Upper lobe of right lung (tissue), 1 donor: ENCODE data around the gene XKR7. TPM values are rescaled to one million over a fixed set of nuclear protein-coding genes. Genes with fewer than 3 reads are reported as not detected.

Experiments used
- ATAC-seq: fragments of 200-7000 bp; cut with Tn5 transposase; one replicate; pipeline ENCODE4 v1.9.1; 2020; ENCODE audit warnings: mild to moderate bottlenecking, moderate library complexity
- DNase-seq: peaks from one replicate; pipeline ENCODE4 v3.0.0-alpha.2; 2020
- H3K27ac ChIP-seq: fragments of 200-600 bp; one replicate; pipeline ENCODE4 v1.8.0; 2022
- H3K27me3 ChIP-seq: fragments of 200-600 bp; one replicate; pipeline ENCODE4 v1.8.0; 2022; ENCODE audit warnings: mild to moderate bottlenecking
- H3K36me3 ChIP-seq: fragments of 200-600 bp; one replicate; pipeline ENCODE4 v1.8.0; 2022
- H3K4me1 ChIP-seq: fragments of 200-600 bp; one replicate; pipeline ENCODE4 v1.8.0; 2022
- H3K4me3 ChIP-seq: fragments of 200-600 bp; one replicate; pipeline ENCODE4 v1.8.0; 2022; ENCODE audit warnings: mild to moderate bottlenecking
- H3K9me3 ChIP-seq: fragments of 200-600 bp; one replicate; pipeline ENCODE4 v1.8.0; 2022
- intact Hi-C: fragments of 100-400 bp; cut with DNase I; formaldehyde crosslinking; loops from one replicate; pipeline ENCODE4 v1.11.0; 2022
- total RNA-seq: library from RNA; stranded (reverse); fragmentation: NEBNext Ultra II Directional; extraction: Animal tissue kit (Norgen Biotek cat#: 25700); gene quantifications from one replicate; pipeline ENCODE4 v1.2.1, GENCODE V29; 2021
- TF ChIP-seq, protein P1 (sequence below): fragments of 200-600 bp; IDR thresholded peaks from one replicate; pipeline ENCODE4 v1.8.0; 2022; ENCODE audit warnings: antibody characterized with exemption
- donor health status: DM: no; HTN: yes; CAD: no; lungs with severe emphysema.

Gene XKR7
- total RNA-seq, 1 donor from 2014 or later: 0.09 TPM

DNA sequence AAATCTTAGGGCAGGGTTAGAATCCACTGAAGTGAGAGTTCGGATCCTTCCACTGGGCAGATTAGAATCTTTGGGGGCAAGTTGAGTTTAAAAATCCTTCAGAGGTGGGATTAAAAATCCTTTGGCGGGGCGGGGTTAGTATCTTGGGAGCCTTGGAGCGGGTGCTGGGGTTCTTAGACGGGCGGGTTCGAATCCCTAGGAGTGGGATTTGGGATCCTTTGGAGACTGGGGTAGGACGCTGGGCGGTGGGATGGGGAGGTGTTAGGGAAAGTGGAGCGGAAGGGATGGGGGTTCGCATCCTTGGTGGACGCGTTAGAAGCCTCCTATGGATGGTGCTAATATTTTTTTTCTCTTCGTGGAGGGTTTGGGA lies 83.8 kb downstream of the XKR7 start:
- Histone ChIP-seq H3K36me3 (no peaks in the 10 kb centered on the region), H3K9me3 (no peaks in the 10 kb centered on the region), H3K4me3 (peak overlapping the region; percentile 46), H3K27me3 (peaks cover 47% of the 10 kb centered on the region), H3K4me1 (peaks cover 10% of the 10 kb centered on the region), H3K27ac (peak overlapping the region; percentile 47)
- ATAC-seq (no peak), DNase-seq (no peak)
- intact Hi-C loops: no loop called here
- TF ChIP-seq, protein P1, sequence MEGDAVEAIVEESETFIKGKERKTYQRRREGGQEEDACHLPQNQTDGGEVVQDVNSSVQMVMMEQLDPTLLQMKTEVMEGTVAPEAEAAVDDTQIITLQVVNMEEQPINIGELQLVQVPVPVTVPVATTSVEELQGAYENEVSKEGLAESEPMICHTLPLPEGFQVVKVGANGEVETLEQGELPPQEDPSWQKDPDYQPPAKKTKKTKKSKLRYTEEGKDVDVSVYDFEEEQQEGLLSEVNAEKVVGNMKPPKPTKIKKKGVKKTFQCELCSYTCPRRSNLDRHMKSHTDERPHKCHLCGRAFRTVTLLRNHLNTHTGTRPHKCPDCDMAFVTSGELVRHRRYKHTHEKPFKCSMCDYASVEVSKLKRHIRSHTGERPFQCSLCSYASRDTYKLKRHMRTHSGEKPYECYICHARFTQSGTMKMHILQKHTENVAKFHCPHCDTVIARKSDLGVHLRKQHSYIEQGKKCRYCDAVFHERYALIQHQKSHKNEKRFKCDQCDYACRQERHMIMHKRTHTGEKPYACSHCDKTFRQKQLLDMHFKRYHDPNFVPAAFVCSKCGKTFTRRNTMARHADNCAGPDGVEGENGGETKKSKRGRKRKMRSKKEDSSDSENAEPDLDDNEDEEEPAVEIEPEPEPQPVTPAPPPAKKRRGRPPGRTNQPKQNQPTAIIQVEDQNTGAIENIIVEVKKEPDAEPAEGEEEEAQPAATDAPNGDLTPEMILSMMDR: no peak

DNA sequence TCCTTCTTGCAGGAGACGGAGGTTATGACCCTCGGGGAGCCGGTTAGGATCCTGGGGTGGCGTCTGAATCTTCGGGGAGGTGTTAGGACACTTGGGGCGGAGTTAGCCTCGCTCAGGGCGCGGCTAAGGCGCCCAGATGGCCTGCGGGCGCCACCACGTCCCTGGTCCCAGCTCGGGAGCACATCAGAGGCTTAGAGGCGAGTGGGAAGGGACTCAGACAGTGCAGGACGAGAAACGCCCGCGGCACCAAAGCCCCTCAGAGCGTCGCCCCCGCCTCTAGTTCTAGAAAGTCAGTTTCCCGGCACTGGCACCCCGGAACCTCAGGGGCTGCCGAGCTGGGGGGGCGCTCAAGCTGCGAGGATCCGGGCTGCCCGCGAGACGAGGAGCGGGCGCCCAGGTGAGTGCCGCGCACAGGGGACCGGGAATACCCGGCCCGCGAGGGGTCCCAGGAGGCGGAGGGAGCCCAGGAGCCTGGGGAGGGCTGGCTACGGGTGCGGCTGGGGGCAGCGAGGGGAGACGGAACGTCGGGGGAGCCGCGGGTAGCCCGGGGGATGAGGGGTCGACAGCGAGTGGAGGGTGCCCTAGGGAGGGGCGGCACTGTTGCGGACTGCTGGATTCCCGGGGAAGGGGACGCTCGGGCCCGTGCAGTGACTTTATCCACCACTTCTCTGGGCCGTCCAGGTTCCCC lies 84.3 kb downstream of the XKR7 start, which contains the start of gene HCK:
Gene HCK, plus strand, starts transcription at position 153 of the 688 bp plus-strand sequence.
- intact Hi-C loops: no loop called here
- Histone ChIP-seq H3K4me3 (peak within 1 kb of the TSS; percentile 46), H3K9me3 (no peaks in the 10 kb centered on the region), H3K36me3 (no peaks in the 10 kb centered on the region), H3K27me3 (peaks cover 51% of the 10 kb centered on the region), H3K27ac (peak within 1 kb of the TSS; percentile 81), H3K4me1 (peaks cover 10% of the 10 kb centered on the region)
- DNase-seq: peak; percentile 78
- TF ChIP-seq, protein P1: no peak
- peak; percentile 88 for ATAC-seq

DNA sequence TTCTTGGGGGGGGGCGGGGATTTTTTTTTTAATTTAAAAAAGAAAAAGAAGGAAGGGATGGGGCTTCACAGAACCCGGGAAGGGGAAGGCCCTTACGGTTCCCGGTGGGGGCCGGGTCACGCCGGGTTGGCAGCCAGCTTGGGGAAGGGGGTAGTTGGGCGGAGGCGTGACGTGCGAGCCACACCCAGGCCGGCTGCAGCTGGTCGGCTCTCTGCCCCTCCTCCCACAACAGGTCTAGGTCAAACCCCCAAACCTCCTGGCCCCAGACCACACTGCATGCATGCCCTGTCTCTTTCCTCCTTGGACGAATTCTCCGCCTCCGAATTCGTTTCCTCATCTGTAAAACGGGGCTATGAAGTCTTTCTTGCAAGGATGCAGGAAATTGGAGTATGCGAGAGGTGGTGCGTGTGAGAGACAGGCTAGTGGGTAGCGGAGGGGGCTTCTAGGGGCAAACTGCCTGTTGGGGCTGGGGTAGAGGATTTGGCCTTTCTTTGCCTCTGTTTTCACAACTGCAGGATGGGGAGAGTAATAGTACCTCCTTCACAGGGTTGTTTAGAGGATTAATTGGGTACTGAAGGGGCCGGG lies 84.9 kb downstream of the XKR7 start:
- H3K36me3 ChIP-seq: no peaks in the 10 kb centered on the region

More for the DNA sequence above, 84.9 kb downstream of the XKR7 start:
- intact Hi-C loops: no loop called here
- Histone ChIP-seq H3K27me3 (peaks cover 51% of the 10 kb centered on the region), H3K4me1 (peaks cover 10% of the 10 kb centered on the region), H3K4me3 (peak overlapping the region; percentile 46), H3K9me3 (no peaks in the 10 kb centered on the region), H3K27ac (peak overlapping the region; percentile 81)
- peak; percentile 83 for ATAC-seq
- TF ChIP-seq, protein P1: no peak
- DNase-seq: peak; percentile 88

Other genes with a start within 250 kb of the XKR7 start
- gene BCL2L1, start 245.3 kb upstream of the XKR7 start, total RNA-seq: 174 TPM
- 1.6 TPM for gene TPX2, start 228.9 kb upstream of the XKR7 start, total RNA-seq
- not detected for gene MYLK2, start 148.8 kb upstream of the XKR7 start, total RNA-seq
- gene FOXS1, start 122.5 kb upstream of the XKR7 start, total RNA-seq: 3.3 TPM
- 2.4 TPM for gene DUSP15, start 97.6 kb upstream of the XKR7 start, total RNA-seq
- gene TTLL9, start 97.5 kb upstream of the XKR7 start, total RNA-seq: 0.49 TPM
- 8.0 TPM for gene PDRG1, start 16.1 kb upstream of the XKR7 start, total RNA-seq
- 23.2 TPM for gene CCM2L, start 42.3 kb downstream of the XKR7 start, total RNA-seq
- gene HCK, start 84.1 kb downstream of the XKR7 start, total RNA-seq: 49.0 TPM
- gene TM9SF4, start 141.6 kb downstream of the XKR7 start, total RNA-seq: 49.2 TPM
- gene PLAGL2, start 239.6 kb downstream of the XKR7 start, total RNA-seq: 15.9 TPM
- gene POFUT1, start 239.7 kb downstream of the XKR7 start, total RNA-seq: 31.5 TPM